Measurements from ENCODE around the gene ADAMTS3.
"Not testable (repeated sequence)": the region's sequence is repeated elsewhere in the genome, so short reads cannot be mapped to it uniquely, and the experiment has no call there.

The ADAMTS3 gene

GRCh38 chr4:72432975-72433374, 136.0 kb downstream of the ADAMTS3 start:
- no peak overlapping the region for H3K4me3 ChIP-seq (ENCODE audit: low read length)
- no peak for DNase-seq (ENCODE audit: low read depth)
- TF ChIP-seq, protein P1, sequence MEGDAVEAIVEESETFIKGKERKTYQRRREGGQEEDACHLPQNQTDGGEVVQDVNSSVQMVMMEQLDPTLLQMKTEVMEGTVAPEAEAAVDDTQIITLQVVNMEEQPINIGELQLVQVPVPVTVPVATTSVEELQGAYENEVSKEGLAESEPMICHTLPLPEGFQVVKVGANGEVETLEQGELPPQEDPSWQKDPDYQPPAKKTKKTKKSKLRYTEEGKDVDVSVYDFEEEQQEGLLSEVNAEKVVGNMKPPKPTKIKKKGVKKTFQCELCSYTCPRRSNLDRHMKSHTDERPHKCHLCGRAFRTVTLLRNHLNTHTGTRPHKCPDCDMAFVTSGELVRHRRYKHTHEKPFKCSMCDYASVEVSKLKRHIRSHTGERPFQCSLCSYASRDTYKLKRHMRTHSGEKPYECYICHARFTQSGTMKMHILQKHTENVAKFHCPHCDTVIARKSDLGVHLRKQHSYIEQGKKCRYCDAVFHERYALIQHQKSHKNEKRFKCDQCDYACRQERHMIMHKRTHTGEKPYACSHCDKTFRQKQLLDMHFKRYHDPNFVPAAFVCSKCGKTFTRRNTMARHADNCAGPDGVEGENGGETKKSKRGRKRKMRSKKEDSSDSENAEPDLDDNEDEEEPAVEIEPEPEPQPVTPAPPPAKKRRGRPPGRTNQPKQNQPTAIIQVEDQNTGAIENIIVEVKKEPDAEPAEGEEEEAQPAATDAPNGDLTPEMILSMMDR (conservative IDR thresholded peaks at IDR 0.05; ENCODE audit: low read length), result no peak

- H3K4me3 ChIP-seq (ENCODE audit: low read length), result no peak overlapping the region
- no peak for DNase-seq (ENCODE audit: low read depth)
- TF ChIP-seq, protein P1 (conservative IDR thresholded peaks at IDR 0.05; ENCODE audit: low read length), result no peak; the same call in 1 of the 2 replicates
Measured at GRCh38 chr4:72432282-72432681, 136.7 kb downstream of the ADAMTS3 start.

DNA sequence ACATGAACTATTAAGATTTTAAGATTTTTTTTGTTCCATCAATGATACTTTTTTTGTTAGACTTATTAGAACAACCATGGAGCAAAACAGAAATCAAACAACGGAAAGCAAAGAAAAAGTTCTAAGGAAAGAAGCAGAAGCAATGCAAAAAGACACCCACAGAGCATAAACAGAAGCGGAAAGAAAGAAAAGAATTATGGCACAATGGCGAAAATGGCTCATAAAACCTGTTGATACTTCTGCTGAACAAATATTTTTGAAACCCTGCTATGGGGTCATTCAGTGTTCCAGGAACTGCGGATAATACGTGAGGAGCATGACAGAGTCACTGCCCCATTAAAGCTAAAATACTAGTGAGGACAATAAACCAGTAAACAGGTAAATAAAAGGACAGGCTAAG, 138.0 kb downstream of the ADAMTS3 start:
- no peak overlapping the region for H3K4me3 ChIP-seq (ENCODE audit: low read length)
- TF ChIP-seq, protein P1 (conservative IDR thresholded peaks at IDR 0.05; ENCODE audit: low read length), result no peak
- no peak for DNase-seq (ENCODE audit: low read depth)

- DNase-seq (ENCODE audit: low read depth), result peak; percentile 66
- no peak overlapping the region for H3K4me3 ChIP-seq (ENCODE audit: low read length)
- TF ChIP-seq, protein P1 (conservative IDR thresholded peaks at IDR 0.05; ENCODE audit: low read length), result no peak
Measured at GRCh38 chr4:72430050-72430449, 139.0 kb downstream of the ADAMTS3 start.

DNA sequence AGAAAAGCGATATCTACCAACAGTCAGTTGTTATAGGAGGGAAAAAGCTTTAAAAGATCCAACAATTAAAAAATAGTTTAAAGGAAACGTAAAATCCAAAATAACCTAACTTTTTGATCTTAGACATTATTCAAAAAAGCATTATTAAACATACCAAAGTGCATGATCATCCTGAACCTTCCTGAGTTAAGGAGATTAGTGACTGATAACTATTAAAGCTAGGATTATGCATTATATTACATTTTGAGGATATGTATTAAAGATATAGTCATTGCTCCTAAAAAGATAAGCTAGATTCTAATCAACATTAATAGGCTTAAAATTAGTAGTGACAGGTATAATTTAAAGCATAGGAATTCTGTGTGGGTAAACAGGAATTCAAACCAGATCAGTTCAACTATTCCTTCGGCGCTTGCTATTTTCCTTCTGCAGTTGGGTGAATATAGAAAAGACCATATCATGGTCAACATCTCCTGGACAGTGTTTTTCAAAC, 139.6 kb downstream of the ADAMTS3 start:
- TF ChIP-seq, protein P1 (conservative IDR thresholded peaks at IDR 0.05; ENCODE audit: low read length), result no peak
- no peak overlapping the region for H3K4me3 ChIP-seq (ENCODE audit: low read length)
- DNase-seq (ENCODE audit: low read depth), result no peak

- no peak overlapping the region for H3K4me3 ChIP-seq (ENCODE audit: low read length)
- DNase-seq (ENCODE audit: low read depth), result no peak
- TF ChIP-seq, protein P1 (conservative IDR thresholded peaks at IDR 0.05; ENCODE audit: low read length), result no peak
Measured at GRCh38 chr4:72427057-72427456, 142.0 kb downstream of the ADAMTS3 start.

GRCh38 chr4:72425908-72426307, 143.1 kb downstream of the ADAMTS3 start:
- H3K4me3 ChIP-seq (ENCODE audit: low read length); DNase-seq (ENCODE audit: low read depth): not testable (repeated sequence)

DNA sequence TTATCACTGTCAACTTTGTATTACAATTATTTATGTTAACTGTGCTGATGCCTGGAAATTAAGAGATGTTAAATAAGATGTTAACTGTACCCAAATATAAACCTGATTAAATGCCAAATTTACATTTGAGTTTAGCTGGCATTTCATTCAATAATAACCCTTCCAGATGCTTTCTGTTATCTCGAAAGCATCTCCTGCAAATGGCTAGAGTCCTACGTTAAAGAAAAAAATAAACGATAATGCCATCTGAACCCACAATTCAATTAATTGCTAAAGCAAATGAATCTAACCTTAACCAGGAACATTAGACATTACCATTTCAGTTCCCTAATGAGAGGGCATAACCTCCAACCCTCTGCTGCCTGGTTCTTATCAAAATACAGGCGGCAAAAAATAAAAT, 145.0 kb downstream of the ADAMTS3 start:
- no peak for DNase-seq (ENCODE audit: low read depth)
- TF ChIP-seq, protein P1 (conservative IDR thresholded peaks at IDR 0.05; ENCODE audit: low read length), result no peak
- no peak overlapping the region for H3K4me3 ChIP-seq (ENCODE audit: low read length)
